ENCODE measurements around the gene TTI1.

DNA sequence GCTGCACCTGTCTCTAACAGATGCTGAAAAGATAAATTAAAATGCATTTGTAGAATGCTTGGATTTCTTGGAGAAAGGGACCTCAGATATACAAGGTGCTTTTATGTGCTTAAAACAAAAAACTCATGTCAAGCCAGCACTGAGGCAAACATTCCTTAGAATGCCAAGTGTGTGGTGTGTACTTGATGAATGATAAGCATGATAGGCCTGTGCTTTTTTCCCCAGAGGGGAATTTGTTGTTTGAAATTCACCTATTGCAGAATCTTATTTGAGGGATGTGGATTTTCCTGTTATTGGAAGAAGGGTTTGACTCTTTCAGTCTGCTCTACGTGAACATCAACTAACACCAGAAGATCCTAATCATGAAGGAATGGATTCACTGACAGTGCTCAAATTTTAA lies 28.8 kb downstream of the TTI1 start:
- TF ChIP-seq POLR2AphosphoS5 (IDR thresholded peaks at IDR 0.05; ENCODE audit: low read depth, low read length) (no peak), TAF1 (IDR thresholded peaks at IDR 0.05; ENCODE audit: borderline replicate concordance, low read depth, low read length) (no peak), POLR2A (IDR thresholded peaks at IDR 0.05; ENCODE audit: low read depth, low read length) (no peak)

Measured in GM12892 (cell line).